GM04503 (cell line): ENCODE results near the gene GATB.

Experiments
- DNase-seq: peaks from one replicate; pipeline ENCODE4 v3.0.0-alpha.2; 2012; ENCODE audit warnings: low read depth

The GATB gene

GRCh38 chr4:151673908-151674520 is 86.8 kb downstream of the GATB start:
- DNase-seq, result no peak

DNA sequence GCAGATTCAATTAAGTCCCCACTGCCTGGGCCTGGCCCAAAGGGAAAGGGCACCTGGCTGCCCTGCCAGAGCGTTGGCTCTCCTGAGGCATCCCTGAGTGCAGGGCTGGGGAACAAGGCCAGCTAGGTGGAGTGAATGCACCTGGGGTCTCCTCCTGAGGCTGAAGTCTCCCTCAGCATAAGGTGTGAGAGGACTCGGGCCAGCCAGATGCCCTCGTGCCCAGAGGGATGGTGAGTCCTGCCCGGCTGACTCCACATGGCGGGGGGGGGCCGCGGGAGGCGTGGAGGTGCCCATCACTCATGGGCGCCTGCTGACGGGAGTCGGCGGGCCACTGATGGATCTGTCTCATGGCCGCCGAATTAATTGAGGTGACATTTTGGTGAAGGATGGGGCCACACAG is 87.8 kb downstream of the GATB start:
- no peak for DNase-seq

- DNase-seq, result no peak
These were observed 89.2 kb downstream of the GATB start for GRCh38 chr4:151671541-151672059.

DNA sequence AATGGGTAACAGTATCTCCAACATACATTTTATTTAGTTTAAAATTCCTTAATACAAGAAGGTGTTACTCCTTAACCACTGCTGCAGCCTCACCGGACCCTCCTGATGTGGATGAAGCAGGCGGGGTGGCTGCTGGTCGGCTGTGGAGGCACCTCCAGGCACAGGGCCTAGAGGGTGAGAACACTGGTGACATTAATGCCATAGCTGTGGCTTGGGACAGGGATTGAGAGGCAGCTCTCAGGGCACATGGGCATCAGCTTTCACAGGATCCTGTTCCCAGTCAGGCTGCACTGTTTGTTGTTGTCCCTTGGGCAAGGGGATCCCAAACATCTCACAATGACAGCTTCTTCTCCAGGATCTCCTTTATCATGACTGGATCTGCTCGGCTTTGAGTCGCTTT is 90.0 kb downstream of the GATB start:
- DNase-seq, result no peak

DNA sequence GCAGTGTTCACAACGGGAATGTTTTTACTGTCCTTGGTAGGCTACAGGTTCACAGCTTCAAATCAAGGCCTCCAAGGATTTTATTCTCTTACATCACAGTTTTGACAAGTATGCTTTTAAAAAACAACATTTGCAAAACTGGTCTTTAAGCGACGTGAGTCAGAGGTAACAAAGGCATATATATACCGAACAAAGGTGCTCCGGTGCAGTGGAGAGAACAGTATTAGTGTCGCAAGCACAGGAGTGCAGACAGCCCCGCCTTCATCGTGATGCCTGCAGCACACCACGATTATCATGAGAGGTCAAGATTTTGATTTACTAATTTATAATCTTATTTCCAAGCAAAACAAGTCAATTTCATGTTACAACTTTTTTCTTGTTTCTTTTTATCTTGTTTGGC is 90.8 kb downstream of the GATB start:
- no peak for DNase-seq

- no peak for DNase-seq
These were observed 92.0 kb downstream of the GATB start for GRCh38 chr4:151668689-151669402.

DNA sequence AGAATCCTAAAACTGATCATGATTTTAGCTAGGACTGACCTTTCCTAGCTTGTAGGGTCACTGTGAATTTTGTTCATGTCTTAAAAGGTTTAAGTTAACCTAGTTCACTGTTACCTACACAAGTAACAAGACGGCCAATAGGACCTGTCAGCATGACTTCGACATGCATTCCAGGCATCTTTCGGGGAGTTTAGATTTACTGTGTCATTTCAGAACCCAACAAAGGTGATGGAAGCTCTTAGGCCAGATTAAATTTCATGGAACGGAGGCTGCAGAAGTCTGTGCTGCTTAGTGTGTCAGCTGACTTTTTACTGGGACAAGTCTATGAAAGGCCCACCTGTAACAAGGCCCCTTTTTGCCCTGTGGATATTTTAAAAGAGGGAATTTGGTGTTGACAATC is 93.1 kb downstream of the GATB start:
- no peak for DNase-seq

- peak; percentile 45 for DNase-seq
These were observed 93.8 kb downstream of the GATB start for GRCh38 chr4:151667048-151667447.

- DNase-seq, result no peak
These were observed 94.3 kb downstream of the GATB start for GRCh38 chr4:151666501-151666900.

DNA sequence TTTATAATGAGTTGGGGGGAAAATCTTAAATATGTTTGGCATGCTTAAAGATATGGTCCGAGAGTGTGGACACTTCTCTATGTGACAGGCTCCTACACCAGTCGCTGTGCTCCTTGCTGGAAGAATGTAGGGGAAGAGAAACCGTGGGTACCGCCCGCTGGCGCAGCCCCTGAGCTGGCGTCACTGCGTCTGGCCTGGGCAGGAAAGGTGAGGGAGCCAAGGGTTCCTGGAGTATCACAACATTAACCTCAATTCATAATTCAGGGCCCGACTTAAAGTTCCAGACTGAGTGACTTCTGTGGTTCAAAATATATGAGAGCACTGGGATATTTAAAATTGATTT is 95.1 kb downstream of the GATB start:
- no peak for DNase-seq

- no peak for DNase-seq
These were observed 95.6 kb downstream of the GATB start for GRCh38 chr4:151665022-151665784.

DNA sequence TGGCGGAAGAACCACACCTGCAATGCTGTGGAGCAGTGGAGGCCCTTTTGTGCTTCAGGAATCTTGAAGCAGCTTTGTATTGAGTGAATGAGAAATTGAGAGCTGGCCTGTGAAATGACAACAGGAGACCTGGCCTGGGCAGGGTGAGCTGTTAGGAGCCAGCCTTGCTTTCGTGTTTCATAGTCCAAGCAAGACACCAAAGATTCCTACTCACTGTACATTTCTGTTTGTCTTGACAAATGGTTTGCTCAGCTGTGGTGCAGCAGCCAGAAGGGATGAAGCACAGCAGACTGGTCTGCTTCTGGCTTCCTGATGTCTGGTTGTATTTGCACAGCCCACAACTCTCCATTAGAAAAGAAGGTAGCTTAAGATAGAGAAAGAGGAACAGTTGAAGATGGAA is 96.5 kb downstream of the GATB start:
- no peak for DNase-seq

GRCh38 chr4:151663109-151663508 is 97.7 kb downstream of the GATB start:
- DNase-seq, result no peak

DNA sequence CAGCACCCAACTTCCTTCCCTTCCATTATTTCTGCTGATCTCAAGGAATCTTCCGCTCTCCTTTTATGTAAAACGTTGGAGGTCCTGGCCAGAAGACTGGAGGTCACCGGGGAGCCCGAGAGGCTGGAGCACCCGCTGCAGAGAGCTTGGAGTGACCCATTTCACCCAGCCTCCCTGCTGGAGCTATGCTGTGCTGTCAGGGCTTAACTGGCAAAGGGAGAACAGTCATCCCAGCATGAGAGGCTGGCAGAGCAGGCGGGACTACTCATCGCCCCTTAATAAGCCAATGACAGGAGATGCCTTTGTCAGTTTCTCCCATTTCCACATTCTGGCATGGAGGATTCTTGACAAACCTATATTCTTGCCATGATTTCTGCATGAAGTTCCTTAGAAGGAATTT is 98.9 kb downstream of the GATB start:
- no peak for DNase-seq

GRCh38 chr4:151660676-151661075 is 100.1 kb downstream of the GATB start:
- DNase-seq, result no peak

- no peak for DNase-seq
These were observed 101.0 kb downstream of the GATB start for GRCh38 chr4:151659601-151660364.

DNA sequence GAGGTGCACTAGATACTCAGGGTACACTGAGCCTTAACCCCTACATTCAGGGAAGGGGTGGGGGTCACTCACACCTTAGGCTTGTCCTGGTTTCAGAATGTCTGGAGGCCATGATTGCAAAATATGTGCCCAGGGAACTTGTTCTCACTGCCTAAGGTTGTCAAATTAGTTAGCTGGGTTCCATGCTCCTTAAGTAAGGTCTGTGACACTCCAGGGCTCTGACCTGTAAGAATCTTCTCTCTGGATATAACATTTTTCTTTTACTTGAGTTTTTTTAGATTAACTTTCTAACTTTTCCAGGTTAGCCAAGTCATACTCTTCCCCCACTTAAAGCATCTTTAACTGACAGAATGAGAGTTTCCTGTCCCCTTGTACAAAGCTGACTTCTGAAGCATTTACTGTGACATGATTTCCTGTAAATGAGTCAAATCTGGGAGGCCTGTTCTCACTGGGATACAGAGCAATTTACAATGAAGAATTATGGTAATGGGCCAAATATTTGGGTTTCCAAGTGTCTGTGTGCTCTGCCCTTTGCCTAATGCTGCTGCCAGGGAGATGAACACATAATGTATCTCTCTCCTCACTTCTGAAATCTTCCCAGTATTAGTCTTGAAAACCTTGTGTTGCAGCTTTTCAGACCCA is 101.7 kb downstream of the GATB start:
- DNase-seq, result peak; percentile 73

GRCh38 chr4:151657896-151658295 is 102.9 kb downstream of the GATB start:
- DNase-seq, result no peak

- no peak for DNase-seq
These were observed 104.7 kb downstream of the GATB start for GRCh38 chr4:151656058-151656457.

DNA sequence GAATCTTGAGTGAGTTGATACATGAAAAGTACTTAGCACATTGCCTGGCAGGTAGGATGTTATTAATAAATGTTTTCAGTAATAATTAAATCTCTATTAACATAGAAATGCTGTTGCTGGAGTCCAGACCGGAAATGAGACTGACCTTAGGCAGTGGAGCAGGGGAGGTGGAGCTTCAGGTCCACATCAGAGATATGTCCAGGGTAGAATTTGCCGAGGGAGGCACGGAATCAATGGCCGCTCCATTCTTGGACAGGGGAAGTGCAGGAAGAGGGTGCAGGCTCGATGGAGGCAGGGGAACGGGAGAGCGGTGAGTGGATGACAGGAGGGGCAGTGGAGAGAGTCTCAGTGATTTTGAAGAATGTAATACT is 107.3 kb downstream of the GATB start:
- DNase-seq, result no peak

DNA sequence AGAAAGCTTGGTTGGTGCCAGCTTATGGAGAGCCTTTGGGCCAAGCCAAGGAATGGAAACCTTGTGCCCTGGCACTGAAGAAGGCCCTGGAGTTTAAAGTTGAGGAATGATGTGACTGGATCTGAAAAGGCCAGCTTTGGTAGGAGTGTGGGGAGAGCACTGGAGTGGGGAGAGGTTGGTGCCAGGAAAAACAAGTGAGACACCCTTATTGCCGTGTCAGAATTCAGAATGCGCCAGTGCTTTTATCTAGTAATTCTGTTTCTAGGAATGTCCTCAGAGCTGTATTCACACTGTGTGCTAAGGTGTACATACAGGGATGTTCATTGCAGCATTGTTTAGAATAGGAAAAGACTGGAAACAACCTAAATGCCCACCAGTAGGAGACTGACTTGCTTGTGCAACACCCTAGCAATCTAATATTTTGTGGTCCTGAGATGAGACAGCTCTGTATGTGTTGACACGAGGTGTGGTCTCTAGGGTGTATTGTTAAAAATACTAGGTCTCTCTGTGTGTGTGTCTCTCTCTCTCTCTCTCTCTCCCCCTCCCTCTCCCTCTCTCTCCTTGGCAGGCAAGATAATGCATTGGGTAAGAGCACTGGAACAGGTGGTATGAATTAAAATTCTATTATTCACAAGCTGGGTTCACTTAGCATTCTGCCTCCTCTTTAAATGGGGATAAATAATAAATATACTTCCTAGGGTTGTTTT is 107.8 kb downstream of the GATB start:
- DNase-seq, result peak; percentile 67
